Trophoblast cell (in vitro differentiated cells and primary cell): ENCODE data around the gene PARVB.

Experiments
- DNase-seq, 2 donors: peaks; one replicate each; pipeline ENCODE4 v3.0.0-alpha.2; 2016
- H2AFZ ChIP-seq: 2 replicates; pipeline ENCODE4 v1.6.1; 2013; ENCODE audit warnings: low read length, moderate library complexity, mild to moderate bottlenecking; ENCODE audit not compliant: insufficient read depth, poor library complexity
- H2AK5ac ChIP-seq: 2 replicates; pipeline ENCODE4 v1.6.1; 2013; ENCODE audit warnings: mild to moderate bottlenecking, low read length
- H2BK120ac ChIP-seq: 2 replicates; pipeline ENCODE4 v1.6.1; 2013; ENCODE audit warnings: low read length, mild to moderate bottlenecking, moderate library complexity; ENCODE audit not compliant: insufficient read depth, poor library complexity
- H2BK12ac ChIP-seq: 2 replicates; pipeline ENCODE4 v1.6.1; 2013; ENCODE audit warnings: mild to moderate bottlenecking, low read length, moderate library complexity
- H2BK5ac ChIP-seq: 2 replicates; pipeline ENCODE4 v1.6.1; 2013; ENCODE audit warnings: low read length, low read depth, moderate library complexity, mild to moderate bottlenecking; ENCODE audit not compliant: poor library complexity
- H3K14ac ChIP-seq: 2 replicates; pipeline ENCODE4 v1.6.1; 2013; ENCODE audit warnings: mild to moderate bottlenecking, low read length
- H3K18ac ChIP-seq: 2 replicates; pipeline ENCODE4 v1.6.1; 2013; ENCODE audit warnings: mild to moderate bottlenecking, low read length
- H3K23ac ChIP-seq: 2 replicates; pipeline ENCODE4 v1.6.1; 2013; ENCODE audit warnings: low read length
- H3K27ac ChIP-seq: 2 replicates; pipeline ENCODE4 v1.5.1; 2013; ENCODE audit warnings: low read depth, mild to moderate bottlenecking, inconsistent platforms, low read length, moderate library complexity
- H3K27me3 ChIP-seq: 2 replicates; pipeline ENCODE4 v1.6.1; 2013; ENCODE audit warnings: inconsistent platforms, mild to moderate bottlenecking, low read length, moderate library complexity; ENCODE audit not compliant: insufficient read depth
- H3K36me3 ChIP-seq, 2 experiments: 1 replicate in 1 of 2; 2 replicates in 1 of 2; pipeline ENCODE4 v1.6.1; 2013; ENCODE audit warnings: low read length in 2 of 2, mild to moderate bottlenecking in 2 of 2, moderate library complexity in 1 of 2; ENCODE audit not compliant: insufficient read depth in 2 of 2, control insufficient read depth in 1 of 2
- H3K4ac ChIP-seq: 2 replicates; pipeline ENCODE4 v1.6.1; 2013; ENCODE audit warnings: low read depth, mild to moderate bottlenecking, low read length, moderate library complexity
- H3K4me1 ChIP-seq, 2 experiments: 1 replicate in 1 of 2; 2 replicates in 1 of 2; pipeline ENCODE4 v1.6.1; 2013; ENCODE audit warnings: low read length in 2 of 2, mild to moderate bottlenecking in 2 of 2, moderate library complexity in 1 of 2; ENCODE audit not compliant: insufficient read depth in 2 of 2, control insufficient read depth in 1 of 2
- H3K4me2 ChIP-seq: 2 replicates; pipeline ENCODE4 v1.6.1; 2013; ENCODE audit warnings: inconsistent platforms, mild to moderate bottlenecking, low read length, moderate library complexity
- H3K4me3 ChIP-seq: 2 replicates; pipeline ENCODE4 v1.5.1; 2013; ENCODE audit warnings: mild to moderate bottlenecking, low read depth, low read length, inconsistent platforms
- H3K79me1 ChIP-seq: one replicate; pipeline ENCODE4 v1.6.1; 2013; ENCODE audit warnings: low read length
- H3K79me2 ChIP-seq: 2 replicates; pipeline ENCODE4 v1.6.1; 2013; ENCODE audit warnings: low read length, mild to moderate bottlenecking; ENCODE audit not compliant: control insufficient read depth, insufficient read depth, poor library complexity
- H3K9ac ChIP-seq: 2 replicates; pipeline ENCODE4 v1.6.1; 2013; ENCODE audit warnings: mild to moderate bottlenecking, low read length
- H3K9me3 ChIP-seq: 2 replicates; pipeline ENCODE4 v1.6.1; 2013; ENCODE audit warnings: low read depth, mild to moderate bottlenecking, control low read depth, inconsistent platforms, low read length; ENCODE audit not compliant: insufficient read depth
- H4K12ac ChIP-seq: 2 replicates; pipeline ENCODE4 v1.6.1; 2013; ENCODE audit warnings: low read depth, mild to moderate bottlenecking, low read length, moderate library complexity
- H4K8ac ChIP-seq: 2 replicates; pipeline ENCODE4 v1.6.1; 2013; ENCODE audit warnings: low read depth, mild to moderate bottlenecking, low read length, moderate library complexity
- H4K91ac ChIP-seq: one replicate; pipeline ENCODE4 v1.6.1; 2013; ENCODE audit warnings: low read depth, mild to moderate bottlenecking, low read length, moderate library complexity
- whole genome bisulfite sequencing: extraction: QIAGEN DNeasy Blood & Tissue Kit; methylation state at CpG from one replicate; pipeline ENCODE4 v1.1.7; 2013; ENCODE audit warnings: missing lambda C conversion rate; ENCODE audit not compliant: insufficient read length, insufficient coverage; ENCODE audit errors: extremely low coverage; 5-methylcytosine and 5-hydroxymethylcytosine counted together

Gene PARVB

GRCh38 chr22:43998679-43999264 is 25.3 kb upstream of the PARVB start:
- Histone ChIP-seq H3K18ac (no peak overlapping the region), H3K4me2 (no peak overlapping the region), H2BK120ac (no peak overlapping the region), H2AFZ (no peak overlapping the region), H3K36me3 (peaks cover 34 to 45% of the 10 kb centered on the region in 2 experiments), H2BK5ac (no peak overlapping the region), H3K27ac (no peak overlapping the region), H3K4me1 (no peaks in the 10 kb centered on the region), H3K4me3 (no peak overlapping the region), H3K4ac (no peak overlapping the region), H4K91ac (no peak overlapping the region), H2BK12ac (no peak overlapping the region), H3K23ac (no peak overlapping the region), H3K79me1 (no peaks in the 10 kb centered on the region), H4K12ac (no peak overlapping the region), H3K79me2 (no peaks in the 10 kb centered on the region), H2AK5ac (no peak overlapping the region), H3K14ac (no peak overlapping the region), H3K9me3 (no peaks in the 10 kb centered on the region), H3K27me3 (no peaks in the 10 kb centered on the region), H3K9ac (no peak overlapping the region), H4K8ac (no peak overlapping the region)
- WGBS: no CpG with 5 or more reads among the region's 15 CpGs
- DNase-seq: no peak

GRCh38 chr22:43999378-43999777 is 24.7 kb upstream of the PARVB start:
- Histone ChIP-seq H3K9me3 (no peaks in the 10 kb centered on the region), H3K9ac (no peak overlapping the region), H3K14ac (no peak overlapping the region), H4K91ac (no peak overlapping the region), H3K4me2 (no peak overlapping the region), H3K18ac (no peak overlapping the region), H3K23ac (no peak overlapping the region), H3K36me3 (peaks cover 32 to 40% of the 10 kb centered on the region in 2 experiments), H3K4me3 (no peak overlapping the region), H2BK12ac (no peak overlapping the region), H2BK5ac (no peak overlapping the region), H3K4me1 (no peaks in the 10 kb centered on the region), H2AK5ac (no peak overlapping the region), H3K4ac (no peak overlapping the region), H2BK120ac (no peak overlapping the region), H3K27ac (no peak overlapping the region), H3K79me1 (no peaks in the 10 kb centered on the region), H4K12ac (no peak overlapping the region), H3K79me2 (no peaks in the 10 kb centered on the region), H4K8ac (no peak overlapping the region), H3K27me3 (no peaks in the 10 kb centered on the region), H2AFZ (no peak overlapping the region)
- DNase-seq: no peak
- no CpG with 5 or more reads among the region's 3 CpGs for WGBS

GRCh38 chr22:44000123-44000522 is 24.0 kb upstream of the PARVB start:
- no CpG with 5 or more reads among the region's 4 CpGs for WGBS
- Histone ChIP-seq H3K79me2 (no peaks in the 10 kb centered on the region), H2AFZ (no peak overlapping the region)

GRCh38 chr22:44001521-44001920 is 22.6 kb upstream of the PARVB start:
- H4K91ac ChIP-seq: no peak overlapping the region
- H3K4me1 ChIP-seq: no peaks in the 10 kb centered on the region
- H2BK5ac ChIP-seq: no peak overlapping the region
- H3K23ac ChIP-seq: no peak overlapping the region
- no peaks in the 10 kb centered on the region for H3K79me2 ChIP-seq
- H3K9ac ChIP-seq: no peak overlapping the region
- DNase-seq: no peak
- no peaks in the 10 kb centered on the region for H3K27me3 ChIP-seq
- no peak overlapping the region for H2BK12ac ChIP-seq
- H3K9me3 ChIP-seq: peaks cover 2% of the 10 kb centered on the region
- H3K79me1 ChIP-seq: no peaks in the 10 kb centered on the region
- H2AFZ ChIP-seq: no peak overlapping the region
- peaks cover 14 to 23% of the 10 kb centered on the region in 2 experiments for H3K36me3 ChIP-seq
- H3K4me3 ChIP-seq: no peak overlapping the region
- H3K18ac ChIP-seq: no peak overlapping the region
- H3K27ac ChIP-seq: no peak overlapping the region
- no peak overlapping the region for H3K4ac ChIP-seq
- H4K12ac ChIP-seq: no peak overlapping the region
- H3K14ac ChIP-seq: no peak overlapping the region
- H2BK120ac ChIP-seq: no peak overlapping the region
- no peak overlapping the region for H4K8ac ChIP-seq
- WGBS: no CpG with 5 or more reads among the region's 7 CpGs
- no peak overlapping the region for H3K4me2 ChIP-seq
- H2AK5ac ChIP-seq: no peak overlapping the region

More at GRCh38 chr22:44000123-44000522, 24.0 kb upstream of the PARVB start:
- H2BK5ac ChIP-seq: no peak overlapping the region
- no peaks in the 10 kb centered on the region for H3K4me1 ChIP-seq
- DNase-seq: no peak
- no peak overlapping the region for H4K8ac ChIP-seq
- H3K4me3 ChIP-seq: no peak overlapping the region
- H3K23ac ChIP-seq: no peak overlapping the region
- H3K79me1 ChIP-seq: no peaks in the 10 kb centered on the region
- no peak overlapping the region for H3K4ac ChIP-seq
- H3K9ac ChIP-seq: no peak overlapping the region
- no peak overlapping the region for H2BK120ac ChIP-seq
- no peaks in the 10 kb centered on the region for H3K9me3 ChIP-seq
- no peak overlapping the region for H2AK5ac ChIP-seq
- no peak overlapping the region for H3K4me2 ChIP-seq
- H3K14ac ChIP-seq: no peak overlapping the region
- no peaks in the 10 kb centered on the region for H3K27me3 ChIP-seq
- no peak overlapping the region for H4K91ac ChIP-seq
- no peak overlapping the region for H4K12ac ChIP-seq
- no peak overlapping the region for H2BK12ac ChIP-seq
- no peak overlapping the region for H3K27ac ChIP-seq
- no peak overlapping the region for H3K18ac ChIP-seq
- H3K36me3 ChIP-seq: peaks cover 28 to 35% of the 10 kb centered on the region in 2 experiments
